ENCODE results near the gene EVC. TPM values are rescaled to one million over a fixed set of nuclear protein-coding genes. Genes with fewer than 3 reads are reported as not detected.

The EVC gene
- total RNA-seq, 4 donors from 2014 or later, result 4.9 to 48.3 (median 38.0) TPM

DNA sequence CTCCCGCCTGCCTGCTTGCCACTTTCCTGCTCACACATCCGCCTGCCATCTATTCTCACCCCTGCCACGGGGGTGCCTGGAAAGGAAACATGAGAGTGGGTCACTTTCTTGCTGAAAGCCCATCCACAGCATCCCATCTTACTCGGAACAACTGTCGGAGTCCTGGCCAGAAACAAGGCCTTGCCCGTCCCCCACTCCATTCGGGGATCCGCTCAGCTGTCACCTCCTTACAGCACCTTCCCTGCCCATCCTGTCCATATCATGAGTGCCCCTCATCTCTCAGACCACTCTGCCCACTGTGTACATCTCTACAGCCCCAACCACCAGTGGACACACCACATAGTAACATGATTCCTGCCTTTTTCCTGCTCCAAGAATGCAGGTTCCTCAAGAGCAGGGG lies 9.0 kb upstream of the EVC start:
- intact Hi-C loops (cut with DNase I; ENCODE audit: low total_unique reads), result no loop called here
- DNase-seq, result no peak
- Histone ChIP-seq H3K4me1 (peaks cover 6 to 7% of the 10 kb centered on the region in 2 donors), H3K27me3 (no peaks in the 10 kb centered on the region), H3K4me3 (no peak overlapping the region), H3K36me3 (no peaks in the 10 kb centered on the region), H3K9me3 (no peaks in the 10 kb centered on the region), H3K27ac (no peak overlapping the region)
- TF ChIP-seq POLR2A (IDR thresholded peaks at IDR 0.05), result no peak
- TF ChIP-seq, protein P1, sequence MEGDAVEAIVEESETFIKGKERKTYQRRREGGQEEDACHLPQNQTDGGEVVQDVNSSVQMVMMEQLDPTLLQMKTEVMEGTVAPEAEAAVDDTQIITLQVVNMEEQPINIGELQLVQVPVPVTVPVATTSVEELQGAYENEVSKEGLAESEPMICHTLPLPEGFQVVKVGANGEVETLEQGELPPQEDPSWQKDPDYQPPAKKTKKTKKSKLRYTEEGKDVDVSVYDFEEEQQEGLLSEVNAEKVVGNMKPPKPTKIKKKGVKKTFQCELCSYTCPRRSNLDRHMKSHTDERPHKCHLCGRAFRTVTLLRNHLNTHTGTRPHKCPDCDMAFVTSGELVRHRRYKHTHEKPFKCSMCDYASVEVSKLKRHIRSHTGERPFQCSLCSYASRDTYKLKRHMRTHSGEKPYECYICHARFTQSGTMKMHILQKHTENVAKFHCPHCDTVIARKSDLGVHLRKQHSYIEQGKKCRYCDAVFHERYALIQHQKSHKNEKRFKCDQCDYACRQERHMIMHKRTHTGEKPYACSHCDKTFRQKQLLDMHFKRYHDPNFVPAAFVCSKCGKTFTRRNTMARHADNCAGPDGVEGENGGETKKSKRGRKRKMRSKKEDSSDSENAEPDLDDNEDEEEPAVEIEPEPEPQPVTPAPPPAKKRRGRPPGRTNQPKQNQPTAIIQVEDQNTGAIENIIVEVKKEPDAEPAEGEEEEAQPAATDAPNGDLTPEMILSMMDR (IDR thresholded peaks at IDR 0.05), result no peak

DNA sequence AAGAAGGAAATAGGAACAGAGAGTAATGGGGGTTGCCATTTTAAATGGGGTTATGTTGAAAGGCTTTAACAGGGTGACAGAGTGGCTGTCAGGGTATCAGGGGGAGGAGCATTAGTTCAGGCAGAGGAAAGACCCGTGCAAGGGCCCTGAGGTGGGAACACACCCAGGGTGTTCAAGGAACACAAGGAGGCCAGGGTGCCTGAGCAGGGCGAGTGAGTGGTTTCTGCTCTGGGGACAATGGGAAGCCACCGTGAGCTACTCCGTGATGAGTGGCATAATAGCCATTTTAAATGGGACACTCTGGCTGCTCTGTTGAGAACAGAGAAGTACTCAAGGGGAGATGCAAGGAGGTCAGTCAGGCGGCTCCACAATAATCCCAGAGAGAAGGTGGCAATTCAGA lies 7.2 kb upstream of the EVC start:
- no peak for DNase-seq
- intact Hi-C loops (cut with DNase I; ENCODE audit: low total_unique reads), result no loop called here
- Histone ChIP-seq H3K27me3 (no peaks in the 10 kb centered on the region), H3K27ac (no peak overlapping the region), H3K4me3 (no peak overlapping the region), H3K4me1 (peaks cover 8 to 15% of the 10 kb centered on the region in 2 donors), H3K9me3 (no peaks in the 10 kb centered on the region), H3K36me3 (no peaks in the 10 kb centered on the region)
- TF ChIP-seq, protein P1 (IDR thresholded peaks at IDR 0.05), result no peak
- no peak for TF ChIP-seq POLR2A (IDR thresholded peaks at IDR 0.05)

DNA sequence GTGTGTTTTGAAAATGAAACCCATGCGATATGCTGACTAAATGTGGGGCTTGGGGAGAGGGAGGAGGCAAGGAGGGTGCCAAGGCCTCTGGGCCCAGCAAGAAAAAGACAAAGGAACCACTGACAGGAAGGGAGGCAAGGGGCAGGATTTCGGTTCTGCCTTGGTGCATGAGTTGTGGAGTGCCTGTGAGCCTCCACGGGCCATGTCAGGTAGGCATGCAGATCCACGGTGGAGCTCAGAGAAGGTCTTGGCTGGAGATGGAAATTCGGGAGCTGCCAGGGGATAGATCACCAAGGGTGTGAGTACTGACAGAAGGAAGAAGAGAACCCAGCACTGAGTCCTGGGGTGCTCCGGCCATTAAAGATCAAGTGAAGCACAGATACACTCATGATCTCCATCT lies 6.7 kb upstream of the EVC start:
- Histone ChIP-seq H3K27ac (no peak overlapping the region), H3K9me3 (no peaks in the 10 kb centered on the region), H3K36me3 (no peaks in the 10 kb centered on the region), H3K27me3 (no peaks in the 10 kb centered on the region), H3K4me3 (no peak overlapping the region), H3K4me1 (peaks cover 8 to 15% of the 10 kb centered on the region in 2 donors)
- TF ChIP-seq POLR2A (IDR thresholded peaks at IDR 0.05), result no peak
- TF ChIP-seq, protein P1 (IDR thresholded peaks at IDR 0.05), result no peak
- DNase-seq, result no peak
- intact Hi-C loops (cut with DNase I; ENCODE audit: low total_unique reads), result no loop called here

DNA sequence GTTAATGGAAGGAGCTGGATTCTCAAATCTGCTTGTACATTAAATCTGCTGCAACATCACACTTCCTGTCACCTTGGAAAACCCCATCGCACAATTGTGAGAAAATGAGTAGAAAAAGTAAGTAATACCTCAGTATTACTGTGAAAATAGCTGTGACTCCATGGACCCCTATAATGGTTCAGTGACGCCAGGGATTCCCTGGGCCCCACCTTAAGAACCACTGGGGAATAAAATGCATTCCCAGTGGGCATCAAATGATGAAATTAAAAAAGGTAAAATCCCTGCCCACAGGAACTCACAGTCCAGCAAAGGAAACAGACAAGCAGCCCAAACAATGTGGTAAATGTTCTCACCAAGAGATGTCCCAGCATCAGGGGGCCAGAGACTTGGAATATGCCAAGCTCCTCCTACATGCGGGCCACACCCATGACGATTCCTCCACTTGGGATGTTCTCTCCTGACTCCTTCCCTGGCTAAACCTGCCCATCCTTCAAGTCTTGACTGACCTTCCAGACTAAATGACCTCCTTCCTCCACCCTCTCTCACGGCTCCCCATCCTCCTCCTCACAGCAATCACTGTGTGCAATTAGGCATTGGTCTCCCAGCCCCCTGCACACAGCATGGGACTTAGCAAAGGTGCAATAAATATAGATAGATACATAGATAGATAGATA lies 5.2 kb upstream of the EVC start:
- intact Hi-C loops (cut with DNase I; ENCODE audit: low total_unique reads), result no loop called here
- no peaks in the 10 kb centered on the region for H3K36me3 ChIP-seq
- no peaks in the 10 kb centered on the region for H3K27me3 ChIP-seq
- H3K4me3 ChIP-seq, result no peak overlapping the region
- peaks cover 8 to 15% of the 10 kb centered on the region in 2 donors for H3K4me1 ChIP-seq
- no peak overlapping the region for H3K27ac ChIP-seq
- TF ChIP-seq, protein P1 (IDR thresholded peaks at IDR 0.05), result no peak
- TF ChIP-seq POLR2A (IDR thresholded peaks at IDR 0.05), result no peak
- no peaks in the 10 kb centered on the region for H3K9me3 ChIP-seq
- no peak for DNase-seq

DNA sequence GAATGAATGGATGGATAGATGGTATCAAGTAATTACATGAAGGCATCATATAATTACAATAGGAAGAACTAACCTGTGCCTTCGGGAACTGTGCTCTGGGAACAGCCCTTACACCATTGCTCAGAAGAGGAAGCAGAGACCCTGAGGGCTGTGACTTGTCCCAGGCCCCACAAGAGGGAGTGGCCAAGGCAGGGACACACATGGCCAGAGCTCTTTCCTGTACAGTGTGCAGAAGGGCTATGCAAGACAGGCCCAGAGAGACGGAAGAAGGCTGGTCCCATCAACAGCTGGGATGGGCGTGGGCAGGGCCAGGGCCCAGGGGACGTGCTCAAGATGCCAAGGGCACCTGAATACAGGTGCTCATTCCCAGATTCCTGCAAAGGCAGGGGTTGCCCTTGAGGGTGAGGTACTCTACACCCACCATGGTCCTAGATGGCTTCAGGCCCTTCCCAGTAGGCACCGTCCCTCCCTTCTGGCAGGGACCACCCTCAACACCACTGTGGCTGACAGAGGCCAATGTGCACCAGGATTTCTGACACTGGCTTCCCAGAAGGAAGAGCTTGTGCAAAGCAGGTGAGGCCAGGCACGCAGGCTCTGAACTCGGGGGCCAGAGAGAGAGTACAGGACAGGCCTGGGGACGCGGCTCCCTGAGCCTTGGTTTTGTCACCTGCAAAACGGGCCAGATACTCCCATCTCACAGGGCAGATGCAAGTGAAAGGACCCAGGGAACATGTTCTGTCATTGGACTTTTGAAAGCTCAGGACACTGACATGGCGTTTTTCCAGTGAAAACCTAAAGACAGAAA lies 4.3 kb upstream of the EVC start:
- DNase-seq, result no peak
- H3K27ac ChIP-seq, result no peak overlapping the region
- no peak overlapping the region for H3K4me3 ChIP-seq
- H3K4me1 ChIP-seq, result peaks cover 8 to 15% of the 10 kb centered on the region in 2 donors
- TF ChIP-seq POLR2A (IDR thresholded peaks at IDR 0.05), result no peak
- TF ChIP-seq, protein P1 (IDR thresholded peaks at IDR 0.05), result no peak
- H3K27me3 ChIP-seq, result no peaks in the 10 kb centered on the region
- intact Hi-C loops (cut with DNase I; ENCODE audit: low total_unique reads), result no loop called here
- H3K9me3 ChIP-seq, result no peaks in the 10 kb centered on the region
- no peaks in the 10 kb centered on the region for H3K36me3 ChIP-seq
